Hematopoietic multipotent progenitor cell treated with erythropoietin and hydrocortisone succinate and interleukin-3 and kit ligand, for 6 days (in vitro differentiated cells): ENCODE data around the gene GRIK4.
A peak's percentile ranks its signal among the peaks of the same experiment; 100 is the strongest.
"Not testable (repeated sequence)": the region's sequence is repeated elsewhere in the genome, so short reads cannot be mapped to it uniquely, and the experiment has no call there.

Source experiments
- DNase-seq: peaks from one replicate; pipeline ENCODE4 v3.0.0-alpha.2; 2015

GRIK4 gene

GRCh38 chr11:120752668-120753067 lies 241.1 kb downstream of the GRIK4 start:
- DNase-seq, result no peak

DNA sequence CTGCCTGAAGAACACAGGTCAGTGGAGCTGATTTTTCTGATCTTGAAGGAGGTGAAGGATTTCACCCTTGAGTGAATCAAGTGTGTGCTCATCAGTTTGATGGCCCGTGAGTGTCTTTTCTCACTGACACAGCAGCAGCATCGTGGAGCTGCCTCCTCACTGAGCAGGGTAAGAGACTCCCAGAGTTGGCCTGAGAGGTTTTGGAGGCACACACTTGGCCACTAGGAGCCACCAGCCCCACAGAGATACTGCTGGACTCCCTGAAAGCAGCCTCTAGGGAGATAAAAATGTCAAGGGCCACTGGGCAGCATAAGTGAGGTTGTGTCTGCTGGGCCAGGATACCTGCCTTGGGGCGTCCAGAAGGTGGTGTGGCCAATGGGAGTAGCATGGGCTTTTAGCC lies 245.4 kb downstream of the GRIK4 start:
- no peak for DNase-seq

GRCh38 chr11:120759046-120759445 lies 247.5 kb downstream of the GRIK4 start:
- no peak for DNase-seq

GRCh38 chr11:120765710-120766109 lies 254.2 kb downstream of the GRIK4 start:
- not testable (repeated sequence) for DNase-seq

DNA sequence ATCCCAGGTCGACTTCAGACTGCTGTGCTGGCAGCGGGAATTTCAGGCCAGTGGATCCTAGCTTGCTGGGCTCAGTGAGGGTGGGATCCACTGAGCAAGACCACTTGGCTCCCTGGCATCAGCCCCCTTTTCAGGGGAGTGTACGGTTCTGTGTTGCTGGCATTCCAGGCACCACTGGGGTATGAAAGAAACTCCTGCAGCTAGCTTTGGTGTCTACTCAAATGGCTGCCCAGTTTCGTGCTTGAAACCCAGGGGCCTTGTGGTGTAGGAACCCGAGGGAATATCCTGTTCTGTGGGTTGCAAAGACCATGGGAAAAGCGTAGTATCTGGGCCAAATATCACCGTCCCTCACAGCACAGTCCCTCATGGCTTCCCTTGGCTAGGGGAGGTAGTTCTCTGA lies 254.8 kb downstream of the GRIK4 start:
- DNase-seq, result no peak

GRCh38 chr11:120768949-120769348 lies 257.4 kb downstream of the GRIK4 start:
- DNase-seq, result no peak

DNA sequence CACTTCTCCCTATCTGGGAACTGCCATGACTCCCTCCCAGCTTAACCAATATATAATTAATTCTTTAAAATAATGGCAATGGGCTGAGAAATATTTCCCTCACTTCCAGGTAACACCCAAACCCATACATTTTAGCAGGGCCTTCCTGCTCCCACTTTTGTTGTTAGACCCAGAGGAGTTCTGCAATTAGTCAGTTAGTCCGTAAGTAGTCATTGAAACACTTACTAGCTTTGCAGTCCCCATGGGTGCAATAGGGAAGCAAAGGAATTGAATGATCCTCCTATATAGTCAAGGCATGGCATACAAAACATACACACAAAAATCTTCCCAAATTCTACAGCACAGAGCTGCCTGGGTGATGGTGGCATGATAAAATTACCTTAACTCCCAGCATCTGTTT lies 258.4 kb downstream of the GRIK4 start:
- DNase-seq, result no peak

DNA sequence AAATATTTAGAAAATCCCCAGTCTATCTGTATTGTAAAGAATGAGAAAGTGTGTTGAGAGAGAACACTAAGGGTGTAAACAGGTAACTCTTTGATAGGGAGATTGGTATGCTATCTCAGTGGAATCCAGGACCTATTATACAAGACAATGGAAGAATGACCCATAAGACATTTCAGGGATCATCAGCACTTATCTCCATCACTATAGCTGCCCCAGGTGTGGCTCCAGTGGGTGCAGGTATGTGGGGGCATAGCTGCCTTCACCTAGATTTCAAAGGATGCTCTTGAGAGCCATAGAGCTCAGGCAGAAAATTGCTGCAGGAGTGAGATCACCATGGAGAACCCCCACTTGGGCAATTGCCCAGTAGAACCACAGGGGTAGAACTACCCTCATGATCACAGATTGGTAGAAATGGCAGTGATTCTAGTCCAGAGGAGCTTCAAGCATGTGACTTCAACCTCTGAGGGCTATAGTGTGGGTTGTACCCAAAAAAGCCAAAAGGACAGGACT lies 260.1 kb downstream of the GRIK4 start:
- no peak for DNase-seq

GRCh38 chr11:120773501-120774031 lies 262.0 kb downstream of the GRIK4 start:
- DNase-seq, result peak; percentile 5

- no peak for DNase-seq
These were observed 263.2 kb downstream of the GRIK4 start for GRCh38 chr11:120774591-120775386.

DNA sequence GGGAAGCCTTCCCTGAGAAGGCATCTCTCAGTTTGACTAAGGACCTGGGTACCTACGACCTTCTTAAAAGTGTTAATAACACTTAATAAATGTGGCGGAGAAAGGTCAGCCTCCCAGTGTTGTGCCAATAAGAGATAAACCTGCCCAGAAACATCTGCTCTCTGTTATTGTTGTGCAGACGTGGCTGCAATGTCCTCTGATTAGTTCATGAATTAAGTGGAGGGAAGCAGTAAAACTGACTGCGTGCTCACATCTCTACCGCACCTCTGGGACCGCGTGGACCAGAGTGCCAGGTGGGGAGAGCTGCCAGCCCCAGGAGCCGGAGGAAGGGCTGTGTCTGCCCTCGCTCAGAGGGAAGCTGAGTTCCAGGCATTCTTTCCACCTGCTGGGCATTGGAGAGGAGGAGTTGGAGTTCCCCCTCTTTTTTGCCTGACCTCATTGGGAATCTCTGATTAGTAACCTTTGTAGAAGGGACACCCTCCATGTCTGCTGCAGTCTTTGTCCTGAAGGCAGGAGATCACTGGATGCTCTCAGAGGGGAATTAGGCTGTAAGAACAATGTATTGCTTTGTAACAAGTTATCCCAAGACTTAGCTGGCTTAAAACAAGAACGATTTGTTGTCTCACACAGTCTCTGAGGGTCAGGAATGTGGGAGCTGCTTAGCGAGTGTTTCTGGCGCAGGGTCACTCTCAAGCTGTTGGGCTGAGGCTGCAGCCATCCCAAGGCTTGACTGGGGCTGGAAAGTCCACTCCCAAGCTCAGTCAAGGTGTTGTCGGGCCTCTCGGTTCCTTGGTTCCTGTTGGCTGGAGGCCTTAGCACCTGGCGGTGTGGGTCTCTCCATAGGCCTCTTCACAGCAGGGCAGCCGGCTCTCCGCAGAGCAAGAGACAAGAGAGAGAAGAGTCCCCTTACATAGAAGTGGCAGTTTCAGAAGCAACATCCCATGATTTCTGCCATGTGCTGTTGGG lies 264.7 kb downstream of the GRIK4 start:
- no peak for DNase-seq

DNA sequence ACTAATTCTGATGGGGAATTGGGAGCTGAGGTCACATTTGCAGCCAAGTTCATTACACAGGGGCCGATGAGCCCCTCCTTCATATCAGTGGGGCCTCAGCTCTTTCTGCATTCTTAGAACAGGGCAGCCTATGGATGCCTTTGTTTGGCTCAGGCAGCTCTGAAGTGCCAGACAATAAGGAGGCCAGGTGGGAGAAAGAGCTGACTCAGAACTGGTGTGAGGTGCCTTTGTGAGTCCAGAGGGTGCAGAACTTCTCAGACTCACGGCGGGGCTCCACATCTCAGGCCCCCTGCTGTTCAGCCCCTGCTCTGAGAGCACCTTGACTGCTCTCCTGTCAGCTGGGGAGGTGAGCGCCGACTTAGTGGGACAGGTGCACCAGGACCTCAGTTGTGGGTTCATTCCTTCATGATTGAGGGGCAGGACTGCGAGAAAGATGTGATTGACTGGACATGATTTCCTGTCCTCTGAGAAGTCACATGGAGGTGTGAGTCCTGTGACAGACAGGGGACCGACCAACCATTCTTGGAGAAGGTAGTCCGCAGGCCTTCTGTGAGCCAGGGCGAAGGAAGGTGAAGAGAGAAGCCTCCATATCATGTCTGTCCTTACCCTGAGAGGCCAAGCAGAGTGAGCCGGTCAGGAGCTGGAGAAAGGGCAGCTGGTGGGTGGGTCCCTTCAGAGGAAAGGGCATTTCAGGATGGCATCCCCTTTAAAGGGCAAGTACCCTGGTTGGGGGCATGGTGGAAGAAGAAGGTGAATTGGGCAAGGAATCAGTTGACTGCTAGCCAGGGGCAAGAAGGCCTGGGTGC lies 267.3 kb downstream of the GRIK4 start:
- DNase-seq, result no peak

- no peak for DNase-seq
These were observed 268.7 kb downstream of the GRIK4 start for GRCh38 chr11:120780239-120780638.

DNA sequence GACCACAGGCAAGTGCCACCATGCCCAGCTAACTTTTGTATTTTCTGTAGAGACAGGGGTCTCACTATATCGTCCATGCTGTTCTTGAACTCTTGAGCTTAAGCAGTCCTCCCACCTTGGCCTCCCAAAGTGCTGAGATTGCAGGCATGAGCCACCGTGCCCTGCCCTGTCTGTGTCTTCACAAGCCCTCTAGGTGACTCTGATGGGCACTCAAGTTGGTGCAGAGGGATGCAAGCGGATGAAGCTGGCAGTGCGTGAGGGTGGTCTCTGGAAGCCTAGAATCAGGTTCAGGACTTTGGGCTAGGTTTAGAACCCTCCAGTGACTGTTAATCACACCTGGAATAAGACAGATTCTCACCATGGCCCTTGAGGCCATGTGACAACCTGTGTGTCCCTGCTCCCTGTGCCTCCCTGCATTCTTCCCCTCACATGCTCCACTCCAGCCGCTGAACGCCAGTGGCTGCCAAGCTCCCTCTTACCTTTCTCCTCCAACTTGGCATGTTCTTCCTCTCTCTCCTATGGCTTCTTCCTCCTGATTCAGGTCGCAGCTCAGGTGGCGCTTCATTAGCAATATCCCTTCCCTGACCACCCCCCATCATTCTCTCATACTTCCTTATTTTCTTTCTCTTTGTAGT lies 270.1 kb downstream of the GRIK4 start:
- DNase-seq, result no peak

GRCh38 chr11:120784566-120785251 lies 273.2 kb downstream of the GRIK4 start:
- no peak for DNase-seq

DNA sequence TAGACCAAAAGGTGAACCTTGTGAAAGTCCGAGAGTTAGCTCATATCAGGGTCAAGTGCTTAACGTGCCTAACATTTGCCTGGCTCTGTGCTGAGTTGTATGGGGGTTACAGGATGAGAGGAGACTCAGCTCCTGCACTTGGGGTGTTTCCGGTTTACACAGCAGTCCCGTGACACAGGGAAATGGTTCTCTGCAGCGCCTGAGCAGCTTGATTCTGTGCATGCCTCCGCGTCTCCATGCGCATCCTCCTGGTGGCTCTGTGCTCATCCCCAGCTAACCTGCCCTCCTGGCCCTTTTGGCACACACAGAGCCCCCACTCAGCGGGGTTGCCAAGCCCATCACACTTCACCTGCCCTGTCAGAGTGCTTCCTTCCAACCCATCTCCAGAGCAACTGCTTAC lies 274.0 kb downstream of the GRIK4 start:
- no peak for DNase-seq

- DNase-seq, result no peak
These were observed 274.7 kb downstream of the GRIK4 start for GRCh38 chr11:120786206-120786735.

- not testable (repeated sequence) for DNase-seq
These were observed 275.7 kb downstream of the GRIK4 start for GRCh38 chr11:120787224-120787623.

GRCh38 chr11:120789391-120789790 lies 277.8 kb downstream of the GRIK4 start:
- DNase-seq, result no peak

DNA sequence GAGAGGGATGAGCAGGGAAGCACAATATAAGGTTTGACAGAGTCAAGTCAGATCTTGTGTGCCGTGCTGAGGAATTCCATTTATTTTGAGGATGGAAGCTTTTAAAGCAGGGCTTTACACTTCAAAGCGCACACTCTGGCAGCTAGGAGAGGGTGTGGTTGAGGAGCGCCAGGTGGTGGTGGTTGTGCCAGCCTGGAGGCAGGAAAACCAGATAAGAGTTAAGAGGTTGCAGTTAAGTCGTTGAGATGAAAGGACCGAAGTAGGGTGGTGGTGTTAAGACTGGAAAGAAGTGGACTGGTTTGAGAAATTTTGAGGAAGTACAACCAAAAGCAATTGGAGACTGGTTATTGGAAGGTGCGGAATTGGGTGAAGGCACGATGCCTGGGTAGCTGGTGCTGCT lies 280.8 kb downstream of the GRIK4 start:
- DNase-seq, result no peak

DNA sequence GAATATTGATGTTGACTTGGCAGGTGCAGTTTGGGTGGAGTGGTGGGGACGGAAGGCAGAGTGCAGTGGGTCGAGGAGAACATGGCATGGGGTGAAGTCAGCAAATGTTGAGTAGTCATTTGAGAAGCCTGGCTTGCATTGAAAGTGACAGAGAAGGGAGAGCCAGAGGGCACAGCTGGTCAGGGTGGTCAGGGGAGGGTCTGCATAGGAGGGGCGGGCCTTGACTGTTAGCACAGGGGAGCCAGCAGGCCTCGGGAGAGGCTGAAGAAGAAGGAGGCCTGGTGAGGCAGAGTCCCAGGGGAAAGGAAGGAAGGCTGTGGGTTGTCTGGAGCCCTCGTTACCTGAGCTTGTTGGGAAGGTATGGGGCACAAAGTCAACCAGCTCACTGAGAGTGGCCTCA lies 281.6 kb downstream of the GRIK4 start:
- no peak for DNase-seq
